A673 (cell line): ENCODE data around the gene C20orf202.

Source experiments
- CTCF ChIP-seq: fragments of 300-800, 200-600 bp; sonication (generic); conservative IDR thresholded peaks from 2 replicates; pipeline ENCODE4 v1.5.1; 2017; ENCODE audit warnings: low read depth, mild to moderate bottlenecking, antibody characterized with exemption, low read length, moderate library complexity, mixed read lengths
- EZH2 ChIP-seq: fragments of 200-600 bp; sonication (generic); IDR thresholded peaks from 2 replicates; pipeline ENCODE4 v1.6.1; 2017; ENCODE audit warnings: borderline replicate concordance, low read depth, mild to moderate bottlenecking, mixed read lengths, antibody characterized with exemption, low read length; ENCODE audit not compliant: poor library complexity, severe bottlenecking

GRCh38 chr20:1202762-1203504 lies at the start of gene C20orf202:
- no peak for TF ChIP-seq CTCF
- TF ChIP-seq EZH2, result no peak
